Testis (tissue), 3 donors: Measurements from ENCODE around the gene SPPL3. TPM values are rescaled to one million over a fixed set of nuclear protein-coding genes. Genes with fewer than 3 reads are reported as not detected.
"Not testable (repeated sequence)": the region's sequence is repeated elsewhere in the genome, so short reads cannot be mapped to it uniquely, and the experiment has no call there.

Experiments used
- DNase-seq: peaks from one replicate; pipeline ENCODE4 v3.0.0-alpha.2; 2019
- H3K27ac ChIP-seq, 2 donors: fragments of 200-600 bp; sonication (generic); one replicate each; pipeline ENCODE4 v1.5.1; 2019
- H3K27me3 ChIP-seq: fragments of 200-600 bp; sonication (generic); one replicate; pipeline ENCODE4 v1.5.1; 2019
- H3K36me3 ChIP-seq: fragments of 200-600 bp; sonication (generic); one replicate; pipeline ENCODE4 v1.5.1; 2017; ENCODE audit warnings: low read depth; ENCODE audit errors: missing control alignments
- H3K4me1 ChIP-seq: fragments of 200-600 bp; sonication (generic); one replicate; pipeline ENCODE4 v1.5.1; 2019
- H3K4me3 ChIP-seq, 2 donors: fragments of 200-600 bp; sonication (generic); one replicate each; pipeline ENCODE4 v1.5.1; 2017 to 2019
- H3K9me3 ChIP-seq: fragments of 200-600 bp; sonication (generic); one replicate; pipeline ENCODE4 v1.5.1; 2017
- CTCF ChIP-seq, 3 experiments: fragments of 450-650 bp in 2 of 3; fragments of 200-600 bp in 1 of 3; sonication (generic) in 1 of 3; IDR thresholded peaks; one replicate each; pipeline ENCODE4 v1.5.1; 2016 to 2019; ENCODE audit warnings: antibody characterized with exemption in 3 of 3, mild to moderate bottlenecking in 2 of 3, moderate library complexity in 1 of 3
- POLR2A ChIP-seq: fragments of 450-650 bp; IDR thresholded peaks from one replicate; pipeline ENCODE4 v1.6.1; 2017; ENCODE audit warnings: antibody characterized with exemption, mild to moderate bottlenecking, moderate library complexity
- WGBS, 2 donors: methylation state at CpG; one replicate each; pipeline ENCODE4 v1.1.5; 2018; 5-methylcytosine and 5-hydroxymethylcytosine counted together
- intact Hi-C: fragments of 100-400 bp; cut with DNase I; formaldehyde crosslinking; loops from one replicate; pipeline ENCODE4 v1.15.1; 2023; ENCODE audit warnings: low total_unique reads
- polyA plus RNA-seq: library from polyadenylated mRNA; stranded (reverse); fragments of 350-450 nt; fragmentation: Illumina TruSeq; extraction: RNeasy Lipid Tissue Mini Kit (QIAGEN cat#74804); gene quantifications from one replicate; pipeline ENCODE4 v1.2.3, GENCODE V29; 2014; ENCODE audit warnings: low read depth, low replicate concordance; ENCODE audit not compliant: insufficient read depth
- total RNA-seq, 2 donors: library from RNA; depleted of rRNA; stranded (reverse); fragments of >200 nt; gene quantifications; one replicate each; pipeline ENCODE4 v1.2.3, GENCODE V29; 2016

The SPPL3 gene
- total and polyA plus RNA-seq, 3 donors from 2014 or later = 61.1 to 190 (median 65.4) TPM

- no peak for TF ChIP-seq POLR2A
- TF ChIP-seq CTCF (IDR thresholded peaks at IDR 0.05) = no peak
- Histone ChIP-seq H3K4me1 (no peaks in the 10 kb centered on the region), H3K4me3 (no peak overlapping the region), H3K27me3 (no peaks in the 10 kb centered on the region), H3K36me3 (no peaks in the 10 kb centered on the region), H3K9me3 (no peaks in the 10 kb centered on the region), H3K27ac (no peak overlapping the region)
- DNase-seq = no peak
- 76 to 83% methylated on average over 3 of the region's 3 CpGs for WGBS, 2 donors
- intact Hi-C loops = no loop called here
Observed at GRCh38 chr12:120799243-120800045, 104.7 kb downstream of the SPPL3 start.

GRCh38 chr12:120798696-120799095, 105.5 kb downstream of the SPPL3 start:
- TF ChIP-seq CTCF (IDR thresholded peaks at IDR 0.05) (no peak), POLR2A (no peak)
- no peak overlapping the region for H3K27ac ChIP-seq
- no peaks in the 10 kb centered on the region for H3K27me3 ChIP-seq
- intact Hi-C loops = no loop called here
- H3K9me3 ChIP-seq = no peaks in the 10 kb centered on the region
- H3K4me3 ChIP-seq = no peak overlapping the region
- DNase-seq = no peak
- H3K36me3 ChIP-seq = no peaks in the 10 kb centered on the region
- no peaks in the 10 kb centered on the region for H3K4me1 ChIP-seq
- 84 to 95% methylated on average over 4 of the region's 4 CpGs for WGBS, 2 donors

- intact Hi-C loops = no loop called here
- no peak for DNase-seq
- H3K9me3 ChIP-seq = no peaks in the 10 kb centered on the region
- no peaks in the 10 kb centered on the region for H3K4me1 ChIP-seq
- H3K36me3 ChIP-seq = no peaks in the 10 kb centered on the region
- no peak overlapping the region for H3K27ac ChIP-seq
- 88 to 92% methylated on average over 7 of the region's 7 CpGs for WGBS, 2 donors
- no peak overlapping the region for H3K4me3 ChIP-seq
- H3K27me3 ChIP-seq = no peaks in the 10 kb centered on the region
- TF ChIP-seq POLR2A = no peak
Observed at GRCh38 chr12:120797677-120798642, 106.2 kb downstream of the SPPL3 start.

- no peaks in the 10 kb centered on the region for H3K4me1 ChIP-seq
- DNase-seq = no peak
- 98 to 100% methylated on average over 4 of the region's 4 CpGs for WGBS, 2 donors
- no peak for TF ChIP-seq CTCF (IDR thresholded peaks at IDR 0.05)
- no peak for TF ChIP-seq POLR2A
- no peaks in the 10 kb centered on the region for H3K9me3 ChIP-seq
- no peak overlapping the region for H3K4me3 ChIP-seq
- intact Hi-C loops = no loop called here
- no peak overlapping the region for H3K27ac ChIP-seq
- H3K27me3 ChIP-seq = no peaks in the 10 kb centered on the region
- H3K36me3 ChIP-seq = no peaks in the 10 kb centered on the region
Observed at GRCh38 chr12:120795441-120796178, 108.5 kb downstream of the SPPL3 start.

- Histone ChIP-seq H3K4me3 (no peak overlapping the region), H3K9me3 (no peaks in the 10 kb centered on the region), H3K36me3 (no peaks in the 10 kb centered on the region), H3K27me3 (no peaks in the 10 kb centered on the region), H3K4me1 (no peaks in the 10 kb centered on the region), H3K27ac (no peak overlapping the region)
- whole genome bisulfite sequencing, 2 donors = 94% methylated on average over 1 of the region's 1 CpG; no CpG with 5 or more reads in 1 of the 2 donors
- no peak for TF ChIP-seq POLR2A
- no peak for TF ChIP-seq CTCF (IDR thresholded peaks at IDR 0.05)
- no peak for DNase-seq
- intact Hi-C loops = no loop called here
Observed at GRCh38 chr12:120793357-120793756, 110.8 kb downstream of the SPPL3 start.

- H3K27me3 ChIP-seq, H3K9me3 ChIP-seq, H3K4me1 ChIP-seq, H3K4me3 ChIP-seq, H3K27ac ChIP-seq, H3K36me3 ChIP-seq, DNase-seq, intact Hi-C loops: not testable (repeated sequence)
- WGBS, 2 donors = 90 to 91% methylated on average over 9 of the region's 9 CpGs
Observed at GRCh38 chr12:120792456-120792855, 111.7 kb downstream of the SPPL3 start.
